ENCODE measurements around the gene VWDE. TPM values are rescaled to one million over a fixed set of nuclear protein-coding genes. Genes with fewer than 3 reads are reported as not detected.
A peak's percentile ranks its signal among the peaks of the same experiment; 100 is the strongest.

Gene VWDE
- total RNA-seq, 6 donors from 2014 or later = 0.22 to 4.4 (median 1.1) TPM

- Histone ChIP-seq H3K27ac (no peak overlapping the region), H3K4me1 (no peaks in the 10 kb centered on the region), H3K36me3 (no peaks in the 10 kb centered on the region), H3K9me3 (peaks cover 0 to 9% (median 1%) of the 10 kb centered on the region in 4 donors), H3K4me3 (no peak overlapping the region), H3K27me3 (no peaks in the 10 kb centered on the region)
- 88 to 94% methylated on average over 5 to 7 of the region's 7 CpGs for WGBS, 2 donors
- ATAC-seq (ENCODE audit: low FRiP score in 2 of 2) (no peak), DNase-seq (peak in 1 of 2 donors; percentile 0)
- TF ChIP-seq POLR2AphosphoS5 (IDR thresholded peaks at IDR 0.05) (no peak), POLR2A (IDR thresholded peaks at IDR 0.05) (no peak), CTCF (IDR thresholded peaks at IDR 0.05) (no peak), EP300 (IDR thresholded peaks at IDR 0.05) (no peak)
Measured at GRCh38 chr7:12296051-12296570, 107.6 kb downstream of the VWDE start.

- ATAC-seq (ENCODE audit: low FRiP score in 2 of 2) (peak in 1 of 2 donors; percentile 59), DNase-seq (no peak)
- Histone ChIP-seq H3K27me3 (no peaks in the 10 kb centered on the region), H3K4me3 (no peak overlapping the region), H3K9me3 (peaks cover 0 to 9% (median 1%) of the 10 kb centered on the region in 4 donors), H3K4me1 (no peaks in the 10 kb centered on the region), H3K27ac (no peak overlapping the region), H3K36me3 (no peaks in the 10 kb centered on the region)
- 23 to 27% methylated on average over 2 of the region's 2 CpGs for WGBS, 2 donors
- TF ChIP-seq POLR2A (IDR thresholded peaks at IDR 0.05) (no peak), EP300 (IDR thresholded peaks at IDR 0.05) (no peak), CTCF (IDR thresholded peaks at IDR 0.05) (no peak), POLR2AphosphoS5 (IDR thresholded peaks at IDR 0.05) (no peak)
Measured at GRCh38 chr7:12294701-12295100, 109.0 kb downstream of the VWDE start.

GRCh38 chr7:12291870-12292269 lies 111.8 kb downstream of the VWDE start:
- H3K9me3 ChIP-seq = peaks cover 0 to 9% (median 1%) of the 10 kb centered on the region in 4 donors
- 85 to 88% methylated on average over 1 of the region's 1 CpG for WGBS, 2 donors
- H3K27ac ChIP-seq = no peak overlapping the region
- TF ChIP-seq CTCF (IDR thresholded peaks at IDR 0.05) (no peak), POLR2AphosphoS5 (IDR thresholded peaks at IDR 0.05) (no peak), POLR2A (IDR thresholded peaks at IDR 0.05) (no peak), EP300 (IDR thresholded peaks at IDR 0.05) (no peak)
- no peak overlapping the region for H3K4me3 ChIP-seq
- H3K4me1 ChIP-seq = no peaks in the 10 kb centered on the region
- no peak for DNase-seq
- H3K36me3 ChIP-seq = no peaks in the 10 kb centered on the region
- no peaks in the 10 kb centered on the region for H3K27me3 ChIP-seq
- no peak for ATAC-seq (ENCODE audit: low FRiP score in 2 of 2)

GRCh38 chr7:12290761-12291160 lies 112.9 kb downstream of the VWDE start:
- ATAC-seq (ENCODE audit: low FRiP score in 2 of 2) (no peak), DNase-seq (no peak)
- WGBS, 2 donors = 95 to 100% methylated on average over 1 of the region's 1 CpG
- Histone ChIP-seq H3K27me3 (no peaks in the 10 kb centered on the region), H3K4me1 (no peaks in the 10 kb centered on the region), H3K27ac (no peak overlapping the region), H3K9me3 (peaks cover 0 to 9% (median 1%) of the 10 kb centered on the region in 4 donors), H3K36me3 (no peaks in the 10 kb centered on the region), H3K4me3 (no peak overlapping the region)
- no peak for TF ChIP-seq POLR2AphosphoS5 (IDR thresholded peaks at IDR 0.05)
- TF ChIP-seq EP300 (IDR thresholded peaks at IDR 0.05) = no peak
- TF ChIP-seq CTCF (IDR thresholded peaks at IDR 0.05) = no peak
- TF ChIP-seq POLR2A (IDR thresholded peaks at IDR 0.05) = no peak

- ATAC-seq (ENCODE audit: low FRiP score in 2 of 2) (peak in 1 of 2 donors; percentile 30), DNase-seq (no peak)
- Histone ChIP-seq H3K27ac (no peak overlapping the region), H3K36me3 (no peaks in the 10 kb centered on the region), H3K27me3 (no peaks in the 10 kb centered on the region), H3K4me1 (no peaks in the 10 kb centered on the region), H3K4me3 (no peak overlapping the region), H3K9me3 (peaks cover 0 to 9% (median 1%) of the 10 kb centered on the region in 4 donors)
- TF ChIP-seq EP300 (IDR thresholded peaks at IDR 0.05) (no peak), CTCF (IDR thresholded peaks at IDR 0.05) (no peak), POLR2A (IDR thresholded peaks at IDR 0.05) (no peak), POLR2AphosphoS5 (IDR thresholded peaks at IDR 0.05) (no peak)
- WGBS, 2 donors = 50 to 77% methylated on average over 2 to 6 of the region's 6 CpGs
Measured at GRCh38 chr7:12289996-12290395, 113.7 kb downstream of the VWDE start.

Measured in upper lobe of left lung (tissue), 6 donors.